K562 (cell line): ENCODE measurements around the gene IREB2. TPM values are rescaled to one million over a fixed set of nuclear protein-coding genes. Genes with fewer than 3 reads are reported as not detected.
A peak's percentile ranks its signal among the peaks of the same experiment; 100 is the strongest.

Source experiments
- CBFA2T3 ChIP-seq: fragments of 450-650 bp; IDR thresholded peaks from 2 replicates; pipeline ENCODE4 v1.6.1; 2017
- EHMT2 ChIP-seq: fragments of 450-650 bp; IDR thresholded peaks from 2 replicates; pipeline ENCODE4 v1.6.1; 2018; ENCODE audit warnings: antibody characterized with exemption
- GATA2 ChIP-seq: sonication (generic); formaldehyde crosslinking; IDR thresholded peaks from 2 replicates; pipeline ENCODE4 v1.4.0; 2020; ENCODE audit warnings: mild to moderate bottlenecking, missing genetic modification reagents
- KLF6 ChIP-seq: fragments of 250-450 bp; sonication (Bioruptor Pico); IDR thresholded peaks from 2 replicates; pipeline ENCODE4 v1.4.0; 2020; ENCODE audit warnings: mild to moderate bottlenecking, moderate library complexity, borderline replicate concordance
- MTA1 ChIP-seq: fragments of 450-650 bp; IDR thresholded peaks from 2 replicates; pipeline ENCODE4 v1.6.1; 2017; ENCODE audit warnings: borderline replicate concordance
- NELFE ChIP-seq: IDR thresholded peaks from 2 replicates; pipeline ENCODE4 v1.6.1; 2011; ENCODE audit warnings: mild to moderate bottlenecking; ENCODE audit not compliant: insufficient read depth, insufficient read length
- NR2C2 ChIP-seq, 2 experiments: fragments of 200-800 bp in 1 of 2; sonication (Bioruptor generic) in 1 of 2; sonication (generic) in 1 of 2; formaldehyde crosslinking in 1 of 2; IDR thresholded peaks; 2 replicates each; pipeline versions ENCODE4 v1.6.1 to v1.8.0; 2016 to 2022; ENCODE audit warnings: mild to moderate bottlenecking in 1 of 2, missing compliant biosample characterization in 1 of 2, missing genetic modification characterization in 1 of 2, missing genetic modification reagents in 1 of 2
- PHF21A ChIP-seq: fragments of 450-650 bp; IDR thresholded peaks from 2 replicates; pipeline ENCODE4 v1.6.1; 2017; ENCODE audit warnings: low read depth, borderline replicate concordance
- PRDM10 ChIP-seq: fragments of 450-650 bp; IDR thresholded peaks from 2 replicates; pipeline ENCODE4 v1.6.1; 2018; ENCODE audit not compliant: partially characterized antibody
- SMARCA5 ChIP-seq: fragments of 450-650 bp; IDR thresholded peaks from 2 replicates; pipeline ENCODE4 v1.6.1; 2016
- STAT5B ChIP-seq: fragments of 250-450 bp; sonication (Bioruptor Pico); IDR thresholded peaks from 2 replicates; pipeline ENCODE4 v1.8.0; 2021; ENCODE audit warnings: mild to moderate bottlenecking, inconsistent platforms
- SUPT5H ChIP-seq: fragments of 450-650 bp; IDR thresholded peaks from 2 replicates; pipeline ENCODE4 v1.6.1; 2016
- TRIM24 ChIP-seq, 2 experiments: fragments of 450-650 bp; IDR thresholded peaks; 2 replicates each; pipeline ENCODE4 v1.6.1; 2016
- ZC3H4 ChIP-seq: sonication (generic); formaldehyde crosslinking; IDR thresholded peaks from 2 replicates; pipeline ENCODE4 v1.9.0; 2021; ENCODE audit warnings: missing genetic modification reagents, borderline replicate concordance
- polyA plus RNA-seq, 8 experiments: library from polyadenylated mRNA; depleted of rRNA in 4 of 8; stranded (reverse) in 5 of 8; unstranded in 3 of 8; fragments of >200 nt; fragmentation: Nextera tagmentation in 2 of 8; fragmentation: Illumina TruSeq in 1 of 8; extraction: Ambion mirVana in 2 of 8; extraction: Trizol in 1 of 8; gene quantifications; 2 replicates each; pipeline versions ENCODE4 v1.2.1 to v1.2.3, GENCODE V29; 2011 to 2014; ENCODE audit warnings: inconsistent platforms in 1 of 8, missing spikeins in 1 of 8
- total RNA-seq, 7 experiments: library from RNA; depleted of rRNA in 6 of 7; stranded (reverse); fragments of >200 nt in 6 of 7; fragmentation: Illumina TruSeq in 2 of 7; extraction: Trizol in 2 of 7; gene quantifications; 2 replicates each; pipeline versions ENCODE4 v1.2.1 to v1.2.3, GENCODE V29; 2011 to 2021; ENCODE audit warnings: low replicate concordance in 1 of 7

IREB2 gene
- total and polyA plus RNA-seq, 9 of the 15 experiments (the other 6 are each of a cell fraction or from before 2014, with no cell fraction given): 16.8 to 61.7 (median 34.0) TPM

- peak; percentile 26; the same call in 1 of the 2 replicates for TF ChIP-seq SMARCA5
- no peak for TF ChIP-seq KLF6 (CRISPR knock-in tag)
- 0 out of 4 replicates have a peak, but pooled peaks of 1 of the 2 experiments have one; percentile 15 for TF ChIP-seq TRIM24 (IDR thresholded peaks at IDR 0.05)
- peak; percentile 51 for TF ChIP-seq PRDM10
- TF ChIP-seq STAT5B: no peak
- TF ChIP-seq MTA1: peak; percentile 69; the same call in 1 of the 2 replicates
- no peak for TF ChIP-seq NELFE
- TF ChIP-seq EHMT2: 0 out of 2 replicates have a peak, but pooled peaks have one; percentile 36
- no peak for TF ChIP-seq PHF21A
- peak; percentile 50 for TF ChIP-seq CBFA2T3
- TF ChIP-seq GATA2 (CRISPR knock-in tag): 0 out of 2 replicates have a peak, but pooled peaks have one; percentile 27
- no peak for TF ChIP-seq ZC3H4 (CRISPR knock-in tag)
- TF ChIP-seq NR2C2 (CRISPR knock-in tag; IDR thresholded peaks at IDR 0.05): no peak
- TF ChIP-seq NR2C2 (tag; IDR thresholded peaks at IDR 0.05): no peak
- TF ChIP-seq SUPT5H: peak; percentile 44
Measured at GRCh38 chr15:78437107-78437761, 782 bp upstream of the IREB2 start (continued).
